GM19328 (cell line): ENCODE measurements around the gene ARHGAP31.
A peak's percentile ranks its signal among the peaks of the same experiment; 100 is the strongest.
"Not testable (repeated sequence)": the region's sequence is repeated elsewhere in the genome, so short reads cannot be mapped to it uniquely, and the experiment has no call there.

Experiments used
- ATAC-seq: cut with Tn5 transposase; IDR thresholded peaks from one replicate; pipeline ENCODE4 v1.9.1; 2021; ENCODE audit warnings: mild to moderate bottlenecking, moderate library complexity; ENCODE audit not compliant: unreplicated experiment

ARHGAP31 gene

DNA sequence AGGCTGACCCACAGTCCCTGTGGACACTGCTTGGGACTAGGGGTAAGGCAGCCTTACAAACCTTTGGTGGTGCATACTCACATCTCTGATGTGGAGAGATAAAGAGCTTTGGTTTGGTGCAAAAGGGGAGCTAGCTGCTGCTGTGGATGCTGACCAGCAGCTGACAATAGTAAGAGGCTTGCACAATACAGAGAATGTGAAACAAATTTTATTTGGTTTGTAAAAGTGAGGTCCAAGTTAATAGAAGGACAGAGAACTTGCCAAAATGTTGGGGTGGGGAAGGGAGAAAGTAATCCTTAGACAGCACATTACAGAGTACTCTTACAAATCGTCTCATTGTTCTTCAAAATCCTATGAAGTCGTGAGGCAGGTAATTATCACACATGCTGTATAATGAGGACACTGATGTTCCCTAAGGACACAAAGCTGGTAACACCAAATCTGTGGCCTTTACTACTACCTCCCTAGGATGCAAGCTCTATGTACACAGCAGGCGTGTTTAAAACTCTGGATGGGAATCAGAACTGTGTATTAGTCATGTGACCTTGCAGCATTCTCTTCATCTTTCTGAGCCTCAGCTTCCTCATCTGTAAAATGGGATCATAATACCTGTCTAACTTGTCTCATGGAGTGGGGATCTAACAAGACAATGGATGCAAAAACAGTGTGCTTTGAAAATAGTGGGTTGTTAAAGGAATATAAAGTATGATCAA lies 21.6 kb downstream of the ARHGAP31 start:
- no peak for ATAC-seq

DNA sequence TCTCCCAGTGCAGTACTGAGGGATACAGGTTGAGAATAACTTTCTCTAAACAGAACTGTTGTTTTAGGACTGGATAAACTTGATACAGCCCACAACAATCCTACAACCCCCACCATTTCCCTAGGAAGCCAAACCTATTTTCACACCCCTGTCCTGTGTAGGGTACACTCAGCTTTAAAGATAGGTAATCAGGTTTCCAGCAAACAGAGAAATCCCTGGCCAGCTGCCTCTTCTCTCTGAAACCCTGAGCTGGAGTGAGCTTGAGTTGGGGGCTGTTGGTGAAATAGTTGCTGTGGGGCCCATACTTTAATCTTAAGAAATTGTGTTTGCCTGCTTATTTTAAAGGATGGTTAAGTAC lies 22.1 kb downstream of the ARHGAP31 start:
- ATAC-seq, result no peak

DNA sequence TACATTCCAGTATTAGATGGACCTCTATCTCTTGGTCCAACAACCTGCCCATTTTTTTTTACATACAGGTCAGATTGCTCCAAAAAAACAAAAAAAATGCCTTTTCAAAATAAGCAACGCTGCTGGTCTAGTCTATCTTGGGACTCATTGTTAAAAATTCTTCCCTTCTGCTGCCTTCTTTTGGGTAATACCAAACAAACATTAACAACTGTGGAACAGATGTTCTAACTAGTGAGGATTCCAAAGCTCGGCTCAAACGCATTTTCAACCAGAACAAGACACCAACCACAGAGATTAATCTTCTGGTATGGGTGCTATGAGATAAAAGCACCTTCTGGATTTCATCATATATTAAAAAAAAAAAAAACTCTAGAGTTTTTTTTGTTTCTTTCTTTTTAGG lies 24.7 kb downstream of the ARHGAP31 start:
- no peak for ATAC-seq

DNA sequence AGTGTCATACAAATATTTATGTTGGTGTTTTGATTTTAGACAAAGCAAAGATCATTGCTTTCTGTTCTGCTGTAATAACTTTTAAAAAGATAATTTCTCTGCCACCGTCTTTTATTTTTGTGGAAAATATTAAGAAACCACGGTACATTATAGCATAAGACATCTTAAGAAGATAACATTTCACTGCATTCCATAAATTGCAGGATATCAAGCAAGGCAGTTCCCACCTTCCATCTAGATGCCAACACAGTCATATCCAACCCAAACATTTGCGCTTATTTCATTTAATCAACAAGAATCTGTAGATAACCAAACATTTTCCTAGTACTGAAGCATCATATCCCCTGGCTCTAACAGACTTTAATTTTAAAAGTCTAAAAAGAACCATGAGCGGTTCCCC lies 25.1 kb downstream of the ARHGAP31 start:
- no peak for ATAC-seq

DNA sequence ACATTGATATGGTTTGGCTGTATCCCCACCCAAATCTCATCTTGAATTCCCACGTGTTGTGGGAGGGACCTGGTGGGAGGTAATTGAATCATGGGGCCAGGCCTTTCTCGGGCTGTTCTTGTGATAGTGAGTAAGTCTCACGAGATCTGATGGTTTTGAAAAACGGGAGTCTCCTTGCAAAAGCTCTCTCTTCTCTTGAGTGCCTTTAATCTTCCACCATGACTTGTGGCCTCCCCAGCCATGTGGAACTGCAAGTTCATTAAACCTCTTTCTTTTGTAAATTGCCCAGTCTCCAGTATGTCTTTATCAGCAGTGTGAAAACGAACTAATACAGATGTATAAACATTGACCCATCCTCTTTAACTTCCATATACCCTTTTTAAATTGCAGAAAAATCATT lies 26.6 kb downstream of the ARHGAP31 start:
- not testable (repeated sequence) for ATAC-seq

DNA sequence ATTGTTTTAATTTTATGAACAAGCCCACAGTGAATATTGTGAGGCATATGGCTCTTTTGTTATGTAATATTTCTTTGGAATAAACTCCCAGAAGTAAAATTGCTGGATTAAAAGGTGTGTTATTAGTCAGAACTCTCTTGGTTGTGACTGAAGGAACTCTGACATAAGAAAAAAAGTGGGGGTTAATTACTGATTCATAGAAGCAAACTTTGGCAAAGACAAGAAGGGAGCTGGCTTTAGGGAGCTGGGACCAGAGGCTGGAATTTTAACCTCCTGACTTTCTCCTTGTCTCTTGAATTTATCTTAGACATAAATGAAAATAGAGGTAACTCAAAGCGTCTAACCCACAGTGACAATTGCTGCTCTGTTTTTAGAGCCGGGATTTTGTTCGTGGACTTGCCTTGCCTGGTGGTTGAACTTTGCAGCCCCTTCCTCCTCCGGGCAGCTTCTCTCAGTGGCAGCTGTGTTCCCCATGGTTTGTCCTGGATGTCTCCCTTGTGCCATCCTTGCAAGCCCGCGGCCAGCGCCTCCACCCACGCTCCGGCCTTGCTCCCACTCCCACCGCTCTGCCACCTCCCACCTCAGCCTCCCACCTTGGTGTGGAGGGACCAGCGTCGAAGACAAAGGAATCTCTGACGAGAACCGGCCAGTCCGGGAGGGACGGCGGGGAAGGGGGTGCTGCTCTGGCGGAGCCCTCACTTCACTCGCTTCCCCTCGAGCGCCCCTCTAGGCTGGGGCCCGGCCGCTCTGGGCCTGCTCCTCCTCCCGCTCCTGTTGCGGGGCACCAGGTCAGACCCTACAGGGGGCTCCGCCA lies 28.0 kb downstream of the ARHGAP31 start:
- ATAC-seq, result peak; percentile 33

DNA sequence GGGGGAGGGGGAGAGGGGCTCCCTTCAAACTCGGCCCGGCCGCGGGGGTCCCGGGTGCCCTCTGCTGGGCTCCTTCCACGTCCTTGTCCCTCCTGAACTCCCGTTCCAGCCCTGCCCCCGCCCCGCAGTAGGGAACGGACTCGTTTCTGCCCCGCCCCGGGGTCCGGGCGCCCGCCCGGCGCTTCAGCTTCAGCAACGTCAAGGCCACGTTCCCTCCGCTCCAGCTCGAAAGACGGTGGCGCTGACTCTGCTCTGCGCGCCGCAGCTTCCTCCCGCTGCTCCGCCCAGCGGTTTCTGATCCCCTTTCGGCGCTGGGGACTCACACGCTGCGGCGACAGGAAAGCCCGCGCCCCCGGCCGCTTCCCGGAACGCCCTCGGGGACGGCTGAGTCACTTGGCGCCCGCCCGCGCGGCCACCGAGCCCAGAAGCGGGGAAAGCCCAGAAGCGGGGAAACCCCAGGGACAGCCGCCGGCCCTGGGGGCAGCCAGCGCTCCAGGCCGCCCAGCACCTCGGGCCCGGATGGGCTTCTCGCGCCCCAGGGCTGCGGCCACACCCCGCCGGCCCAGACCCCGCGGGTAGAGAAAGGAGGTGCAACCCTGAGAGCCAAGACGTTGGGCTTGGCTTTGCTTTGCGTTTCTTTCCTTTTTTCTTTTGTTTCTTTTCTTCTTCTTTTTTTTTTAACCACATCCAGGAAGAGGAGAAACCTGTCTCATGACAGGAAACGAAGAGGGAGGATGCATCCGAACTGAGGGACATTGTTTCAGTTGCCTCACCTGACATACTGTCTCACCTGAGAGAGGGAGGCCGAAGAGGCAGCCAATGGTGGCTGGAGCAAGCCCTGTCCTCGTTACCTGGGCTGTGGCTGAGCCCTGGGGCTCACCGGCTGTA lies 28.9 kb downstream of the ARHGAP31 start:
- ATAC-seq, result peak; percentile 90

DNA sequence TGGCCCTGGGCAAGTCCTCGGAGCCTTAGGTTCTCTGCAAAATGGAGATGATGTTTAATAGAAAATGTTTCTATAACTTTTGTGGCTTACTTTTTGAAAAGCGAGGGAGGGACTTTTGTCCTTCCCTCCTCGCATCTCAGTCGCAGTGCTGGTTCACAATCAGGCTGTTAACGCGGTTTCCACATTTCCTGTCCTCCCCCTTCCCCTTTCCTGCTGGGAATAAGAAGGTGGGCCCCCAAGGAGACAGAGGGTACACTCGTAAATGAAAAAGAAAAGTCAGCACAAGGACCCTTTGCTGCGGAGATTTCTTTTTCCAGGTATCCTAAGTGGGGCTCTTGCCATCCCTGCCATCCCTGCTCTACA lies 29.5 kb downstream of the ARHGAP31 start:
- ATAC-seq, result no peak

DNA sequence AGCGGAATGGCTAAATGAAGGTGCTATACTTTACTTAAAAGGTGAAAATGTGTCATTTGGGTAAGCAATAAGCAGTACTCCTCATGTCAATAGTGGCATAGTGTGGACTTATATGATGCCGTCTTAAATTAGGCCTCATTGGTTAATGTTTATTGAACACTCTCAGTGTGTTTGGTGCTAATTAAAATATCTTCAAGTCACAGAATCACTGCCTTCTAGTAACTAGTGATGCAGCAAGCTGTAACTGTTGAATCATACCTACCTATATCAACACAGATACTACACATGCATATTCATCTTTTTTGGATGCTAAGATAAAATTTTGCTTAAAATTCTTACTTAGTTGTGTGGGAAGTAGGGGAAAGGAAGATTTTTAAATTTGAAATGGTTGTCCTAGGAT lies 30.7 kb downstream of the ARHGAP31 start:
- no peak for ATAC-seq

DNA sequence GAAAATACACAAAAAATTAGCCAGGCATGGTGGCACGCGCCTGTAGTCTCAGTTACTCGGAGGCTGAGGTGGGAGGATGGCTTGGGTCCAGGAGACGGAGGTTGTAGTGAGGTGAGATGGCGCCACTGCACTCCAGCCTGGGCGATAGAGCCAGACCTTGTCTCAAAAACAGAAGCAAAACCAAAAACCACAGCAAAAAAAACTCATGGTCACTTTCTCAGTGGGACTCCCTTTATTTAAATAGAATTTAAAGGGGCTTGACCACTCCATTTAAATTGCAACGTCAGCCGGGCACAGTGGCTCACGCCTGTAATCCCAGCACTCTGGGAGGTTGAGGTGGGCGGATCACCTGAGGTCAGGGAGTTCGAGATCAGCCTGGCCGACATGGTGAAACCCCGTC lies 32.8 kb downstream of the ARHGAP31 start:
- ATAC-seq, result no peak

DNA sequence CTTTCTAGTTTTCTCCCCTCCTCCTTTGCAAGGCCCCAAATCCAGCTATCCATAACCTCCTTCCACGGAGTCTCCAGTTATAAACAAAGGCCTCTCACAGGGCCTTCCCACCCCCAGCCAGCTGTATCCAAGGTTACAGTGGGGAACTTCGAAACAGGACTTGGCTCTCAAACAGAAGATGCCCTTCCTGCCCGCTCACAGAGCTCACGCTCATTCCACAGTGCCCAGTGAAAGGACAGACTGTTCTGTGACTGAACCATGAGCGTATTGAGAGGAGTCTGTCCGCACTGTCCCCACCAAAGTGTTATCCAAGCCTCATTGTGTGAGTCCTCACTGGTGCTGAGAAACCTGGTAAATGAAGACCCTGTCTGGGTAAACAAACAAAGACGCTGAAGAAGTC lies 35.4 kb downstream of the ARHGAP31 start:
- ATAC-seq, result no peak

DNA sequence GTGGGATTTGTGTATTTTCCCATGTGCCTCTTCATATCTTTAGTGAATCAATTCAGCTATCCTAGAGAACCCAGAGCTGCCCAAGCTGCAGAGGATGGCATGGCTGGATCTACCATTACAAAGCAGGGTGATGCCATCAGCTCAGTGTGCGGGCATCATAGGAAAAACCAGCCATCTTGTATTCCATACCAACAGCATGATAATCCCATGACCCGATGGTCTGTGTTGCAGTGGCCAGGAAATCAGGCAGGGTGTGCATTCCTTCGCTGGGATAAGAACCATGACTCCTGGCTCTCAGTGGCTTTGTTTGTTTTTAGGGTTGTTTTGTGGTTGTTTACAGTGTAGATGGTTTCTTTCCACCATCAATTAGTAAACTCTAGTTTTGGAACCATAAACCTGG lies 36.0 kb downstream of the ARHGAP31 start:
- ATAC-seq, result no peak

DNA sequence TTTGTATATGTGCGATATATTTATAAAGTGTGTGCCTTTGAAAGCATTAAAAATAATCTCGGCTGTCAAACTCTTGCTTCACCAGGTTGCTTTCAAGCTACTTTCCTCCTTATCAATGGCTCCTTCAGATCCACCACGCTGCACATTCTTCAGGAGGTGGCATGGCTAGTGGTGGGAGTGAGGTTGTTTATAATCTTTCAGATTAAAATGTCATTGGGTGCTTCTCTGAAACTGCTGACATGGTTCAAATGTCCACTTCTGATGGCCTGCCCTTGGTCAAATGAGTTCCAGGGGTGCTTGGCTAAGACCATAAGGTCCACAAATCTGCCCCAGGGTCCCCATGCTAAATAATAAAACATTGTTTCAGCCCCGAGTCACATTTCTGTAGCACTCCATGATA lies 36.7 kb downstream of the ARHGAP31 start:
- no peak for ATAC-seq

DNA sequence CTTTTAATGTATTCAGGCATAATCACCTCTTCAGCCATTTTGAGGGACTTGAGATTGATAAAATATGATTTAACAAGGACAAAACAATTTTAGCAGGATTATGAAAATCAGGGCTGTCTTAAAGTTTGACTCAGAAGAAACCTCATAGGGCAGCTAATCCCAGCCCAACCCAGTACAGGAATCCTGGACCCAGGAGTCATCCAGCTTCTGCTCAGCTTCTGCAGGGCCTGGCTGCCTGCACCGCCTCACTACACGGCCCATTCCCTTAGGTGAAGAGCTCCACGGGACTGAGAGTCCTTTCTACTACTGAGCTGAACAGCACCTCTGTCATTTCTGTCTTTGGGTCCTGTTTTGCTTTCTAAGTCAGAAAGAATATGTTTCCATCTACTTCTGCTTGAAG lies 37.5 kb downstream of the ARHGAP31 start:
- no peak for ATAC-seq

DNA sequence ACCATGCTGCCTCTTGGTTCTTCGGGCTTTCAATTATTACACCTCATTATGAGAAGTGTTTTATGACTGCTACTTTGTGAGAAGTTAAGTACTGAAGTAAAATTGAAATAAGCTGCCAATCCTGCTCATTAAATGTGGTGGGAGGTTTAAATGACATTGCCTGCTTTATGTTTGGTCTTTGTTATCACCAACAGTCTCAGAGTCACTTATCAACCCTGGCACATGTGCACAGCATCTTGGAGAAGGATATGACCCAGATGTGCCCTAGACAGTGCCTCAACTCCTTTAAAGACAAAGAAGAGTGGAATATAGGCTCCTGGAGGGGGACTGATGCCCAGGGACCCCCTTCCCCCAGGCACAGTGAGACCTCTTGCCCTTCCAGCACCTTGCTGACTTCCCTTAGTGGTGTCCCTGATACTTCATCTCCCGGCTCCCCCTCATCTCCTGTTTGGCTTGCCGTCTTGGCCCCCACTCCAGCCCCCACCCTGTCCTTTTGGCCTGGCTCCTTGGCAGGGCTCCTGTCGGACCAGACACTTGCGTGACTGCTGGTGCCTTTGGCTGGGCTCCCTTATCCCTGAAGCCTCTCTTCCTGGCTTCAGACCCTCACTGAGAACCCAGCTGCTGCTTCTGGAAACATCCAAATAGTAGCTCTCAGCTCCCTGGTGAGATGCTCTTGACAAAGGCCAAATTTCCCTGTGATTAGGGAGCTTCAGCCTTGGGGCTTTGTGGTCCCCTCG lies 39.8 kb downstream of the ARHGAP31 start:
- ATAC-seq, result no peak

DNA sequence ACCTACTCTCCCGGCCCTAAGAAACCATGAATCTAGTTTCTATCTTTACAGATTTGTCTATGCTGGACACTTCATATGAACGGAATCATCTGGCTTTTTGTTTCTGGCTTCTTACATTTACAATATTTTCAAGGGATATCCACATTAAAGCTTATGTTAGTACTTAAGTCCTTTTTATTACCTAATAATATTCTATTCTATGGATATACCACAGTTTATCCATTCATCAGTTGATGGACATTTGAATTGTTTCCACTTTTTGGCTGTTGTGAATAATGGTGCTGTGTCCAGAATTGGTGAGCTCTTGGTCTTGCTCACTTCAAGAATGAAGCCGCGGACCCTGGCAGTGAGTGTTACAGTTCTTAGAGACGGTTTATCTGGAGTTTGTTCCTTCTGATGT lies 42.6 kb downstream of the ARHGAP31 start:
- ATAC-seq, result no peak

DNA sequence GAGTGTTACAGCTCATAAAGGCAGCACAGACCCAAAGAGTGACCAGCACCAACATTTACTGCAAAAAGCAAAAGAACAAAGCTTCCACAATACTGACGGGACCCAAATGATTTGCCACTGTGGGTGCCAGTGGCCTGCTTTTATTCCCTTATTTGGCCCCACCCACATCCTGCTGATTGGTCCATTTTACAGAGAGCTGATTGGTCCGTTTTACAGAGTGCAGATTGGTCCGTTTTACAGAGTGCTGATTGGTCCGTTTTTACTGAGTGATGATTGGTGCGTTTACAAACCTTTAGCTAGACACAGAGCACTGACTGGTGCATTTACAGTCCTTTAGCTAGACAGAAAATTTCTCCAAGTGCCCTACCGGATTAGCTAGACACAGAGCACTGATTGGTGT lies 43.2 kb downstream of the ARHGAP31 start:
- not testable (repeated sequence) for ATAC-seq

DNA sequence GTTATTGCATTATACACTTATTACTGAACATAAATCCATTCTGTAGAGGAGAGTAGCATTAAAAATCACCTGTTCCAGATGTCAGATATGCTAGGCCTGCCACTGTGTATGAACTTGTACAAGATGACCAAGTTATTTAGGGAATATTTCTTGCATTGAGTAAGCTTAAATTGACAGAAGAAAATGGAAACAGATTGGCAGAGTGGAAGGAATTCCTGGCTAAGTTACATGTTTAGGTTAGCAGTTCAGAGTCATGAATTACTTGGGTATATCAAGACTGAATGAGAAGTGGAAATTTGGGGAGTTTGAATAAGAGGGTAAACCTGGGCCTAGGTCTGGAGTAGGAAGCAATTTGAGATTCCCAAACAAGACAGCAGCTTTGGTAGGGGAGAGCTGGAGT lies 44.6 kb downstream of the ARHGAP31 start:
- ATAC-seq, result no peak

DNA sequence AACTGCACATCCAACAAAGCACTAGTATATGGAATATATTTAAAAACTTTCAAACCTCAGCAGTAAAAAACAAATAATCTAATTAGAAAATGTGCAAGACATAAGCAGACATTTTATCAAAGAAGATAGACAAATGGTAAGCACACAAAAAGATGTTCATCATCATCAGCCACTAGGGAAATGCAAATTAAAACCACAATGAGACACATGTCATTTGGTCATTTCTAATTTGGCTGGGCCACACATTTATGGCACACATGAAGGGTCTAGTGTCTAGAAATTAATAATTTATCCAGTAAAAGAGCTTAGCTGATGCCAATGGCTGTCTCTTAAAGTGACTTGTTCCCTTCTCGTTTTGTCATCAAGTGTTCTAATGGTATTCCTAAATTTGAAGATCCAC lies 45.8 kb downstream of the ARHGAP31 start:
- ATAC-seq, result no peak

DNA sequence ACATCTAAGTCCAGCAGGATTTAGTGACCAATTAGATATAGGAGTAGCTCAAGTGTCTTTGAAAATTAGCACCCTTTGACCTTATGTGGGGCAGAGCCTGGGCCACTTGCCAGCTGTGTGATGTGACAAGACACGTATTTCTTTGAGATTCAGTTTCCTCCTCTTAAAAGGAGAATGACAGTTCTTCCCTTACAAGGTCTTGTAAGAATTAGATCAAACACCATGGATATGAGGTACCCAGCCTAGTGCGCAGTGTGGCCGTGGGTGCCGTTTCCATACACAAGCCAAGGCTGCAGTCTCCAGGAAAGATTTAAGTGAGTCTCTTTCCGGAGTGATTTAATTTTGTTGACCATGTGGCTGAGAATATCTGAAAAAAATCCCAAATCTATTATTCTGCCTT lies 46.3 kb downstream of the ARHGAP31 start:
- ATAC-seq, result no peak

DNA sequence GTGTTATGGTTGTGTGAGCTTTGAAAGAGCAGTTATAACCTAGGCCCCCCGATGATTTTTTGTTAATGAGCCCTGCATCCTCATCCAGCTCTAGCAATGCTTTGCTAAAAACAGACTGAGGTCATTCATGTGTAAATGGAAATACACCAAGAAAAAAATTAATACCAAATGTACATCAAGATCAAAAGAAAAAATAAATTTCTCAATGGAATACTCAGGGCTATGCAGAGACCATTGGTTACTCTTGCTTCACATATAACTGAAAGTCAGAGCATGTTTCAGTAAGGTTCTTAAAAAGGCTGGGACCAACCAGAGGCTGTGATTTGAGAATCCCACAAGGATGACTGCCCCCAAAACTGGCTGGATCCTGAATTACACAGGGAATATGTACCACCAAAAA lies 48.0 kb downstream of the ARHGAP31 start:
- ATAC-seq, result no peak
